H1 (cell line): Measurements from ENCODE around the gene ST6GALNAC3. TPM values are rescaled to one million over a fixed set of nuclear protein-coding genes. Genes with fewer than 3 reads are reported as not detected.

Experiments used
- CTCF ChIA-PET: fragments of 300-600 bp; sonication (Branson Sonifier 250); formaldehyde crosslinking; loops from one replicate; lab custom pipeline; 2021; ENCODE audit not compliant: partially characterized antibody; lab: Charles Lee
- POLR2A ChIA-PET: fragments of 300-600 bp; sonication (Branson Sonifier 250); formaldehyde crosslinking; loops from one replicate; lab custom pipeline; 2021; ENCODE audit warnings: inconsistent platforms; ENCODE audit not compliant: partially characterized antibody; lab: Charles Lee
- DNase-seq, 2 experiments: peaks; one replicate each; pipeline versions ENCODE4 v3.0.0 to v3.0.0-alpha.2; 2010 to 2022; ENCODE audit warnings: low spot score in 2 of 2, low read depth in 1 of 2, mixed read lengths in 1 of 2
- FAIRE-seq: peaks from 2 replicates; lab custom pipeline; 2011; peaks lifted over from hg19 to GRCh38; lab: Jason Lieb, UNC
- H2AFZ ChIP-seq: 2 replicates; pipeline ENCODE4 v1.8.1; 2012; ENCODE audit warnings: low read length, inconsistent platforms
- H2AK5ac ChIP-seq: 2 replicates; pipeline ENCODE4 v1.6.1; 2013; ENCODE audit warnings: low read depth, low read length
- H2BK120ac ChIP-seq: replicated peaks from 2 replicates; pipeline ENCODE3; 2013; ENCODE audit warnings: low read depth, low read length, inconsistent platforms
- H2BK12ac ChIP-seq: 2 replicates; pipeline ENCODE4 v1.6.1; 2013; ENCODE audit warnings: low read depth, low read length
- H2BK15ac ChIP-seq: 2 replicates; pipeline ENCODE4 v1.6.1; 2013; ENCODE audit warnings: low read length
- H2BK20ac ChIP-seq: 2 replicates; pipeline ENCODE4 v1.6.1; 2013; ENCODE audit warnings: low read length
- H2BK5ac ChIP-seq: 2 replicates; pipeline ENCODE4 v1.6.1; 2013; ENCODE audit warnings: low read depth, low read length
- H3K14ac ChIP-seq: 2 replicates; pipeline ENCODE4 v1.6.1; 2013; ENCODE audit warnings: inconsistent platforms; ENCODE audit not compliant: insufficient read length
- H3K18ac ChIP-seq: 2 replicates; pipeline ENCODE4 v1.6.1; 2013; ENCODE audit warnings: low read length; ENCODE audit errors: extremely low read depth
- H3K23ac ChIP-seq: 2 replicates; pipeline ENCODE4 v1.6.1; 2013; ENCODE audit warnings: inconsistent platforms; ENCODE audit not compliant: insufficient read length
- H3K23me2 ChIP-seq: 2 replicates; pipeline ENCODE4 v1.6.1; 2013; ENCODE audit warnings: low read depth, low read length
- H3K27ac ChIP-seq: 2 replicates; pipeline ENCODE4 v1.6.1; 2011; ENCODE audit warnings: low read depth, low read length, inconsistent platforms
- H3K27me3 ChIP-seq, 4 experiments: replicated peaks in 1 of 4; 1 replicate in 1 of 4; 2 replicates in 3 of 4; pipeline versions ENCODE4 v1.6.1 to v1.8.1; 2011 to 2013; ENCODE audit warnings: low read length in 3 of 4, mild to moderate bottlenecking in 3 of 4, inconsistent platforms in 2 of 4, mixed read lengths in 2 of 4, moderate library complexity in 1 of 4; ENCODE audit not compliant: control insufficient read depth in 3 of 4, insufficient read depth in 3 of 4; ENCODE audit errors: extremely low read depth in 1 of 4
- H3K36me3 ChIP-seq, 4 experiments: 2 replicates each; pipeline versions ENCODE4 v1.6.1 to v1.8.1; 2011 to 2013; ENCODE audit warnings: mild to moderate bottlenecking in 4 of 4, low read length in 3 of 4, moderate library complexity in 2 of 4, control low read depth in 1 of 4, inconsistent platforms in 1 of 4; ENCODE audit not compliant: insufficient read depth in 4 of 4, control insufficient read depth in 2 of 4
- H3K4ac ChIP-seq: replicated peaks from 2 replicates; pipeline ENCODE3; 2013; ENCODE audit warnings: low read length, low read depth, mixed read lengths, inconsistent platforms; ENCODE audit not compliant: insufficient read length
- H3K4me1 ChIP-seq, 4 experiments: replicated peaks in 1 of 4; 1 replicate in 1 of 4; 2 replicates in 3 of 4; pipeline versions ENCODE4 v1.6.1 to v1.8.1; 2011 to 2013; ENCODE audit warnings: low read length in 3 of 4, inconsistent platforms in 2 of 4, mixed read lengths in 1 of 4; ENCODE audit not compliant: insufficient read depth in 4 of 4, control insufficient read depth in 3 of 4
- H3K4me2 ChIP-seq, 2 experiments: 2 replicates each; pipeline versions ENCODE4 v1.6.1 to v1.8.1; 2011 to 2013; ENCODE audit warnings: low read depth in 2 of 2, low read length in 2 of 2, control low read depth in 1 of 2, inconsistent platforms in 1 of 2, mild to moderate bottlenecking in 1 of 2; ENCODE audit not compliant: insufficient read depth in 1 of 2
- H3K4me3 ChIP-seq, 4 experiments: fragments of 200-600, 300-600 bp in 1 of 4; sonication (generic), shearing (Covaris generic), sonication (Bioruptor Twin) in 1 of 4; 2 replicates each; pipeline versions ENCODE4 v1.5.1 to v1.8.1; 2011 to 2016; ENCODE audit warnings: low read length in 4 of 4, low read depth in 3 of 4, control low read depth in 2 of 4, inconsistent platforms in 2 of 4, mild to moderate bottlenecking in 2 of 4, mixed read lengths in 1 of 4, moderate library complexity in 1 of 4; ENCODE audit not compliant: insufficient read depth in 2 of 4; ENCODE audit errors: extremely low read depth in 1 of 4
- H3K56ac ChIP-seq: replicated peaks from 2 replicates; pipeline ENCODE3; 2013; ENCODE audit warnings: low read depth, mild to moderate bottlenecking, mixed read lengths, low read length, inconsistent platforms; ENCODE audit not compliant: insufficient read length
- H3K79me1 ChIP-seq: 2 replicates; pipeline ENCODE4 v1.6.1; 2013; ENCODE audit warnings: low read depth, low read length, control low read depth
- H3K79me2 ChIP-seq, 2 experiments: 2 replicates each; pipeline versions ENCODE4 v1.6.1 to v1.8.1; 2012 to 2013; ENCODE audit warnings: low read length in 2 of 2, mild to moderate bottlenecking in 2 of 2, inconsistent platforms in 1 of 2; ENCODE audit not compliant: insufficient read depth in 2 of 2, control insufficient read depth in 1 of 2
- H3K9ac ChIP-seq, 4 experiments: replicated peaks in 1 of 4; 1 replicate in 1 of 4; 2 replicates in 3 of 4; pipeline versions ENCODE4 v1.6.1 to v1.8.1; 2011 to 2013; ENCODE audit warnings: low read depth in 3 of 4, low read length in 3 of 4, control low read depth in 2 of 4, mild to moderate bottlenecking in 2 of 4, moderate library complexity in 2 of 4, inconsistent platforms in 1 of 4; ENCODE audit errors: extremely low read depth in 1 of 4
- H3K9me3 ChIP-seq, 2 experiments: 2 replicates each; pipeline versions ENCODE4 v1.6.1 to v1.8.1; 2012 to 2013; ENCODE audit warnings: mild to moderate bottlenecking in 2 of 2, moderate library complexity in 2 of 2, control low read depth in 1 of 2, inconsistent platforms in 1 of 2, low read depth in 1 of 2, low read length in 1 of 2, mixed read lengths in 1 of 2; ENCODE audit not compliant: insufficient read depth in 2 of 2
- H4K20me1 ChIP-seq, 2 experiments: replicated peaks in 1 of 2; 2 replicates each; pipeline versions ENCODE3 to v1.8.1; 2011 to 2013; ENCODE audit warnings: inconsistent platforms in 2 of 2, low read length in 2 of 2, mild to moderate bottlenecking in 1 of 2; ENCODE audit not compliant: insufficient read depth in 2 of 2, control insufficient read depth in 1 of 2
- H4K5ac ChIP-seq: 2 replicates; pipeline ENCODE4 v1.6.1; 2013; ENCODE audit warnings: low read length, low read depth, mixed read lengths, inconsistent platforms; ENCODE audit not compliant: insufficient read length
- H4K8ac ChIP-seq: 2 replicates; pipeline ENCODE4 v1.8.0; 2013; ENCODE audit warnings: mild to moderate bottlenecking, moderate library complexity, low read length, inconsistent platforms; ENCODE audit not compliant: insufficient read depth; ENCODE audit errors: extremely low read depth
- H4K91ac ChIP-seq: replicated peaks from 2 replicates; pipeline ENCODE3; 2013; ENCODE audit warnings: low read length, mixed read lengths, inconsistent platforms; ENCODE audit not compliant: insufficient read length
- BACH1 ChIP-seq: IDR thresholded peaks from 2 replicates; pipeline ENCODE4 v1.6.1; 2012; ENCODE audit warnings: low read length, improper control_type of control experiment
- CBX8 ChIP-seq: fragments of 300-800, 300-1000 bp; sonication (generic); IDR thresholded peaks from 2 replicates; pipeline ENCODE4 v1.7.1; 2016; ENCODE audit warnings: low read depth, low read length, borderline replicate concordance
- EZH2 ChIP-seq: fragments of 200-600 bp; sonication (generic); IDR thresholded peaks from 2 replicates; pipeline ENCODE4 v1.7.1; 2012; ENCODE audit warnings: low read depth, mild to moderate bottlenecking, moderate library complexity, low read length, inconsistent platforms; ENCODE audit not compliant: severe bottlenecking
- HDAC2 ChIP-seq, 2 experiments: fragments of 300-600 bp in 1 of 2; sonication (generic) in 1 of 2; IDR thresholded peaks; 2 replicates each; pipeline ENCODE4 v1.6.1; 2011 to 2012; ENCODE audit warnings: low read depth in 2 of 2, low read length in 2 of 2, mild to moderate bottlenecking in 2 of 2, moderate library complexity in 2 of 2, borderline replicate concordance in 1 of 2, inconsistent platforms in 1 of 2
- HDAC6 ChIP-seq: IDR thresholded peaks from one replicate; pipeline ENCODE4 v1.7.1; 2012; ENCODE audit warnings: low read depth, mild to moderate bottlenecking, inconsistent platforms, low read length, moderate library complexity
- KDM5A ChIP-seq: fragments of 200-600 bp; IDR thresholded peaks from 2 replicates; pipeline ENCODE4 v1.7.1; 2012; ENCODE audit warnings: mild to moderate bottlenecking, low read length, inconsistent platforms, mixed read lengths
- PHF8 ChIP-seq: fragments of 200-600 bp; sonication (generic); conservative IDR thresholded peaks from 2 replicates; pipeline ENCODE4 v1.7.1; 2012; ENCODE audit warnings: low read depth, mild to moderate bottlenecking, inconsistent platforms, low read length, moderate library complexity
- RBBP5 ChIP-seq: IDR thresholded peaks from 2 replicates; pipeline ENCODE4 v1.7.1; 2012; ENCODE audit warnings: low read depth, mild to moderate bottlenecking, inconsistent platforms, low read length, moderate library complexity, borderline replicate concordance
- SUZ12 ChIP-seq: fragments of 200-600 bp; sonication (generic); IDR thresholded peaks from 2 replicates; pipeline ENCODE4 v1.6.1; 2012; ENCODE audit warnings: mild to moderate bottlenecking, inconsistent platforms, low read length, moderate library complexity, mixed read lengths
- TCF12 ChIP-seq: IDR thresholded peaks from 2 replicates; pipeline ENCODE4 v1.6.1; 2011; ENCODE audit warnings: low read depth, mild to moderate bottlenecking, low read length
- YY1 ChIP-seq: IDR thresholded peaks from 2 replicates; pipeline ENCODE4 v1.6.1; 2011; ENCODE audit warnings: low read depth, mild to moderate bottlenecking, low read length
- WGBS, 2 experiments: shearing (Covaris generic) in 1 of 2; methylation state at CpG; one replicate each; pipeline versions ENCODE4 v1.1.6 to v1.1.7; 2013 to 2015; ENCODE audit warnings: low lambda C conversion rate in 2 of 2, mixed read lengths in 2 of 2, inconsistent platforms in 1 of 2, low coverage in 1 of 2, missing lambda C conversion rate in 1 of 2; ENCODE audit not compliant: insufficient replicate concordance in 2 of 2, insufficient coverage in 1 of 2, insufficient read length in 1 of 2; ENCODE audit errors: extremely low coverage in 1 of 2, missing lambda C conversion rate in 1 of 2; 5-methylcytosine and 5-hydroxymethylcytosine counted together
- polyA plus RNA-seq, 7 experiments: library from polyadenylated mRNA; depleted of rRNA in 3 of 7; stranded (reverse) in 5 of 7; unstranded in 2 of 7; fragments of >200 nt in 5 of 7; fragments of 200-250 nt in 2 of 7; gene quantifications; 1 replicate in 5 of 7; 2 replicates in 1 of 7; 4 replicates in 1 of 7; pipeline versions ENCODE4 v1.2.1 to v1.2.3, GENCODE V29; 2011 to 2013; ENCODE audit warnings: missing spikeins in 2 of 7, mixed read lengths in 2 of 7
- total RNA-seq: library from RNA; stranded (reverse); fragmentation: NEBNext Ultra II Directional; extraction: Animal tissue kit (Norgen Biotek cat#: 25700); gene quantifications from 2 replicates; pipeline ENCODE4 v1.2.1, GENCODE V29; 2021
- TF ChIP-seq, protein P1 (sequence below), 3 experiments: IDR thresholded peaks; 1 replicate in 2 of 3; 2 replicates in 1 of 3; pipeline versions ENCODE4 v1.5.1 to v1.6.1; 2011; ENCODE audit warnings: low read length in 3 of 3, mild to moderate bottlenecking in 3 of 3, inconsistent platforms in 2 of 3, low read depth in 1 of 3, moderate library complexity in 1 of 3; ENCODE audit not compliant: insufficient read depth in 1 of 3; ENCODE audit errors: control extremely low read depth in 1 of 3

The ST6GALNAC3 gene
- total and polyA plus RNA-seq, 2 of the 8 experiments (the other 6 are each of a cell fraction or from before 2014, with no cell fraction given): 4.9 to 19.0 TPM

GRCh38 chr1:76187436-76187835 is 112.9 kb downstream of the ST6GALNAC3 start:
- FAIRE-seq (no peak), DNase-seq (no peak)
- Histone ChIP-seq H3K14ac (no peak overlapping the region), H2BK20ac (no peak overlapping the region), H4K5ac (no peak overlapping the region), H3K23me2 (no peaks in the 10 kb centered on the region), H2BK15ac (no peak overlapping the region), H2AK5ac (no peak overlapping the region), H3K9ac (no peak overlapping the region), H3K9me3 (no peaks in the 10 kb centered on the region), H2BK12ac (no peak overlapping the region), H4K91ac (no peak overlapping the region), H3K4me1 (no peaks in the 10 kb centered on the region), H4K8ac (no peak overlapping the region), H3K4me3 (no peak overlapping the region), H3K79me1 (no peaks in the 10 kb centered on the region), H3K18ac (no peak overlapping the region), H3K79me2 (no peaks in the 10 kb centered on the region), H4K20me1 (no peaks in the 10 kb centered on the region), H2BK120ac (no peak overlapping the region), H3K56ac (no peak overlapping the region), H2BK5ac (no peak overlapping the region), H3K27ac (no peak overlapping the region), H3K4ac (no peak overlapping the region), H3K23ac (no peak overlapping the region), H3K27me3 (no peaks in the 10 kb centered on the region; a peak in 1 of 7 replicates), H3K36me3 (no peaks in the 10 kb centered on the region), H3K4me2 (no peak overlapping the region), H2AFZ (no peak overlapping the region)
- POLR2A ChIA-PET: no interaction called here
- CTCF ChIA-PET: interaction anchor here (1.0 kb wide), 1 partner anchor 34 kb away, joined by 3 read pairs; no protein-coding TSS in a partner anchor
- 93% methylated on average over 3 of the region's 3 CpGs; no CpG with 5 or more reads in 1 of the 2 experiments for WGBS, 2 experiments
- TF ChIP-seq HDAC2 (IDR thresholded peaks at IDR 0.05; ENCODE audit: borderline replicate concordance in 1 of 2, low read depth in 2 of 2, low read length in 2 of 2) (no peak), PHF8 (no peak), BACH1 (no peak), SUZ12 (no peak), CBX8 (no peak), RBBP5 (no peak), TCF12 (no peak), EZH2 (no peak), KDM5A (no peak), HDAC6 (no peak), YY1 (no peak)
- TF ChIP-seq, protein P1, sequence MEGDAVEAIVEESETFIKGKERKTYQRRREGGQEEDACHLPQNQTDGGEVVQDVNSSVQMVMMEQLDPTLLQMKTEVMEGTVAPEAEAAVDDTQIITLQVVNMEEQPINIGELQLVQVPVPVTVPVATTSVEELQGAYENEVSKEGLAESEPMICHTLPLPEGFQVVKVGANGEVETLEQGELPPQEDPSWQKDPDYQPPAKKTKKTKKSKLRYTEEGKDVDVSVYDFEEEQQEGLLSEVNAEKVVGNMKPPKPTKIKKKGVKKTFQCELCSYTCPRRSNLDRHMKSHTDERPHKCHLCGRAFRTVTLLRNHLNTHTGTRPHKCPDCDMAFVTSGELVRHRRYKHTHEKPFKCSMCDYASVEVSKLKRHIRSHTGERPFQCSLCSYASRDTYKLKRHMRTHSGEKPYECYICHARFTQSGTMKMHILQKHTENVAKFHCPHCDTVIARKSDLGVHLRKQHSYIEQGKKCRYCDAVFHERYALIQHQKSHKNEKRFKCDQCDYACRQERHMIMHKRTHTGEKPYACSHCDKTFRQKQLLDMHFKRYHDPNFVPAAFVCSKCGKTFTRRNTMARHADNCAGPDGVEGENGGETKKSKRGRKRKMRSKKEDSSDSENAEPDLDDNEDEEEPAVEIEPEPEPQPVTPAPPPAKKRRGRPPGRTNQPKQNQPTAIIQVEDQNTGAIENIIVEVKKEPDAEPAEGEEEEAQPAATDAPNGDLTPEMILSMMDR (IDR thresholded peaks at IDR 0.05; ENCODE audit: control extremely low read depth in 1 of 3, insufficient read depth in 1 of 3, low read depth in 1 of 3, low read length in 3 of 3): no peak
